HepG2 (cell line): ENCODE measurements around the gene TFEB.

Experiments used
- CREM ChIP-seq, 2 experiments: sonication (generic) in 1 of 2; formaldehyde crosslinking in 1 of 2; IDR thresholded peaks; 2 replicates each; pipeline versions ENCODE4 v1.4.0 to v1.6.1; 2016 to 2020; ENCODE audit warnings: antibody characterized with exemption in 1 of 2, mild to moderate bottlenecking in 1 of 2, missing genetic modification reagents in 1 of 2
- CTCF ChIP-seq: sonication (generic); formaldehyde crosslinking; IDR thresholded peaks from 2 replicates; pipeline ENCODE4 v1.5.0; 2020; ENCODE audit warnings: mild to moderate bottlenecking, missing genetic modification reagents, moderate library complexity
- ETS1 ChIP-seq: sonication (generic); formaldehyde crosslinking; IDR thresholded peaks from 2 replicates; pipeline ENCODE4 v1.4.0; 2020; ENCODE audit warnings: missing genetic modification reagents
- SMYD3 ChIP-seq: sonication (generic); formaldehyde crosslinking; IDR thresholded peaks from 2 replicates; pipeline ENCODE4 v1.8.1; 2023; ENCODE audit warnings: mild to moderate bottlenecking, missing genetic modification reagents
- ZNF281 ChIP-seq: sonication (generic); formaldehyde crosslinking; IDR thresholded peaks from 2 replicates; pipeline ENCODE4 v1.4.0; 2020; ENCODE audit warnings: missing genetic modification reagents, borderline replicate concordance

DNA sequence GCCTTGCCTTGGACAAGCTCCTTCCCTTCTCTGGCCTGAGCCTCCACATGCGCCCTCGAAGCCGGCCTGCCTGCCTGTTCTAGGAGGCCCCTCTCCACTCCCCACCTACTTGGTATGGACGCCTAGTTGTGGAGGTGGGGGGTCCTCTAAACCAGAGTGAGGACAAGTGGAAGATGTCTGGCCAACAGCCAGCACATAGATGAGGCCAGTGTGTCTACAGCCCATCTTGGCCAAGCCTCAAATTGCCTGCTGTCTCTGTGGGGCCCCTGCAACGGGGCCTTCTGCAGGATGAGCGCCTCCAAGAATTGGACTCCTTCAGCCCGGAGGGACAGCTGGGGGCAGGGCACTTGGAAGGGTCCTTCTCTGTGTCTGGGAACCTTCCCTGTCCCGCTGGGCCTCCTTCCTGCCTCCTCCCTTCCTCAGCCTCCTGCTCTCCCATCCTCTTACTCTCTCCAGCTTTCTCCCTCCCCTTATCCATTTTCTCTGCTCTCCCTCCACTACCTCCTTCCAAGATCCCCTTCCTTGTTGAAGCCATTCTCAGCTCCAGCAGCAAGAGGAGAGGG lies 95.5 kb downstream of the TFEB start:
- TF ChIP-seq CTCF (CRISPR knock-in tag) (no peak), ZNF281 (CRISPR knock-in tag) (no peak), ETS1 (CRISPR knock-in tag) (no peak), CREM (IDR thresholded peaks at IDR 0.05) (no peak), CREM (CRISPR knock-in tag; IDR thresholded peaks at IDR 0.05) (no peak), SMYD3 (CRISPR knock-in tag) (no peak)
